Measurements from ENCODE around the gene UQCC2.
A peak's percentile ranks its signal among the peaks of the same experiment; 100 is the strongest.

The UQCC2 gene

DNA sequence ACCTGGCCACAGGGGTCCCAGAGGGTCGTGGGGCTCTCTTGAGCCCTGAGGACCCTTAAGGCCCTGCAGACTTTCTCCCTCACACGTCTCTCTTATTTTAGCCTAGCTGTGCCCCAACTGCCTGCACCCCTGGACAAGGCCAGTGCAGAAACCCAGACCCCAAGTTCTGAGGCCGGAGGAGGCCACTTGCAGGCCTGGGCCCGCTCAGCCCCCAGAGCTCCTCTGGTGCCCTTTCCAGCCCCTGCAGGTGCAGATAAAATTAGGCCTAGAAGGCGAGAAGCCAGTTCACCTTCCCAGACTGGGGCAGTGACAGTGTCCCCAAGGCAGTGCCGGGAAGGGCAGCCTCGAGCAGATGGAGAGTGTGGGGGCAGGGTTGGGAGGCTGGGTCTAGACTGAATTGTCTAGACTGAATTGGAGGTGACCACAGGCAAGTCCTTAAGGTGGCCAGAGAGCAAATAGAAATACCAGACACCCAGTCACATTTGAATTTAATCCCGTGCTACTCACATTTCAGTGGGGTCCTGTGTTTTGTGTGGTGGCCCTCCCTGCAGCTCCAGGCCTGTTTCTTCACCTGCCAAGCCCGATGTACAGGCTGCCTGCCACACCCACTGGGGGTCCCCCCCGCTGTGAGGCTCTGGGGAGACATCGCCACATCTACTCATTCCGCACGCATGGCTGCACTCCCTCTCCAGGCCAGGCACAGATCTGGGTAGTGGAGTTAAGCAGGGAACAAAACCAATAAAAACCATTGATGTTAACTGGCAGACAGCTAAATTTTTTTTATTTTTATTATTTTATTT lies 43.8 kb upstream of the UQCC2 start:
- TF ChIP-seq, protein P1, sequence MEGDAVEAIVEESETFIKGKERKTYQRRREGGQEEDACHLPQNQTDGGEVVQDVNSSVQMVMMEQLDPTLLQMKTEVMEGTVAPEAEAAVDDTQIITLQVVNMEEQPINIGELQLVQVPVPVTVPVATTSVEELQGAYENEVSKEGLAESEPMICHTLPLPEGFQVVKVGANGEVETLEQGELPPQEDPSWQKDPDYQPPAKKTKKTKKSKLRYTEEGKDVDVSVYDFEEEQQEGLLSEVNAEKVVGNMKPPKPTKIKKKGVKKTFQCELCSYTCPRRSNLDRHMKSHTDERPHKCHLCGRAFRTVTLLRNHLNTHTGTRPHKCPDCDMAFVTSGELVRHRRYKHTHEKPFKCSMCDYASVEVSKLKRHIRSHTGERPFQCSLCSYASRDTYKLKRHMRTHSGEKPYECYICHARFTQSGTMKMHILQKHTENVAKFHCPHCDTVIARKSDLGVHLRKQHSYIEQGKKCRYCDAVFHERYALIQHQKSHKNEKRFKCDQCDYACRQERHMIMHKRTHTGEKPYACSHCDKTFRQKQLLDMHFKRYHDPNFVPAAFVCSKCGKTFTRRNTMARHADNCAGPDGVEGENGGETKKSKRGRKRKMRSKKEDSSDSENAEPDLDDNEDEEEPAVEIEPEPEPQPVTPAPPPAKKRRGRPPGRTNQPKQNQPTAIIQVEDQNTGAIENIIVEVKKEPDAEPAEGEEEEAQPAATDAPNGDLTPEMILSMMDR (conservative IDR thresholded peaks at IDR 0.05; ENCODE audit: low read length), result no peak
- no peak for DNase-seq (ENCODE audit: low read depth)
- H3K4me3 ChIP-seq (ENCODE audit: low read length), result no peak overlapping the region

DNA sequence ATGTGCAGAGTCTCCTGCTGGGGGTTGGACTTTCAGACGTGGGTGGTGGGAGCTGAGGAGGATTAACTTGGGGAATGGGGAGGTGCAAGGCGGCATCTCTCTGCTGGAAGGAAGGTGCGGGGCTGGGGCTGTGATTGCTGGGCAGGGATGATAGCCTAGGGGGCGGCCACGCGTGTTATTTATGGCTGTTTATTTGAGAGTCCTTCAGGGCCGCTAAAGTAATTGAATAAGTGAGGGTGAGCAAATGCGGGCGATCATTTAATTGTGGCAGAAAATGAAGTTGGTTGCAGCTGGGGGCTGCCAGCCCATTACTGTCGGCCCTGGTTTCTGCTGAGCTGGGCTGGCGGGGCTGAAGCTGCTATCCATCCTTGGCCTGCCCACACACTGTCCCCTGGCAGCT lies 42.7 kb upstream of the UQCC2 start:
- no peak for DNase-seq (ENCODE audit: low read depth)
- H3K4me3 ChIP-seq (ENCODE audit: low read length), result no peak overlapping the region
- TF ChIP-seq, protein P1 (conservative IDR thresholded peaks at IDR 0.05; ENCODE audit: low read length), result no peak

DNA sequence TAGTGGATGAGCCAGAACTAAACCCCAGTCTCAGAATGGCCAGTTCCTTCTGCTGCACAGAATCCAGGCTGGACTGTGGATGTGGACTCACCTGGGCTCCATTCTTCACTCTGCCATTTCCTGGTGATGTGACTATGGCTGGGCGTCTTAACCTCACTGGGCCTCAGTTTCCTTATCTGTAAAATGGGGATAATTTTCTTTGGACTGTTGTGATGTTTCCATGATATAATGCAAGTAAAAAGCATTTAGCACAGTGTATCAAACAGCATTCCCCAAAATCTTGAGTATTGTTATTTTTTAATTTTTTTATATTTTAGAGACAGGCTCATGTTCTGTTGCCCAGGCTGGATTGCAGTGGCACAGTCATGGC lies 41.1 kb upstream of the UQCC2 start:
- TF ChIP-seq, protein P1 (conservative IDR thresholded peaks at IDR 0.05; ENCODE audit: low read length), result no peak
- H3K4me3 ChIP-seq (ENCODE audit: low read length), result no peak overlapping the region
- DNase-seq (ENCODE audit: low read depth), result no peak

DNA sequence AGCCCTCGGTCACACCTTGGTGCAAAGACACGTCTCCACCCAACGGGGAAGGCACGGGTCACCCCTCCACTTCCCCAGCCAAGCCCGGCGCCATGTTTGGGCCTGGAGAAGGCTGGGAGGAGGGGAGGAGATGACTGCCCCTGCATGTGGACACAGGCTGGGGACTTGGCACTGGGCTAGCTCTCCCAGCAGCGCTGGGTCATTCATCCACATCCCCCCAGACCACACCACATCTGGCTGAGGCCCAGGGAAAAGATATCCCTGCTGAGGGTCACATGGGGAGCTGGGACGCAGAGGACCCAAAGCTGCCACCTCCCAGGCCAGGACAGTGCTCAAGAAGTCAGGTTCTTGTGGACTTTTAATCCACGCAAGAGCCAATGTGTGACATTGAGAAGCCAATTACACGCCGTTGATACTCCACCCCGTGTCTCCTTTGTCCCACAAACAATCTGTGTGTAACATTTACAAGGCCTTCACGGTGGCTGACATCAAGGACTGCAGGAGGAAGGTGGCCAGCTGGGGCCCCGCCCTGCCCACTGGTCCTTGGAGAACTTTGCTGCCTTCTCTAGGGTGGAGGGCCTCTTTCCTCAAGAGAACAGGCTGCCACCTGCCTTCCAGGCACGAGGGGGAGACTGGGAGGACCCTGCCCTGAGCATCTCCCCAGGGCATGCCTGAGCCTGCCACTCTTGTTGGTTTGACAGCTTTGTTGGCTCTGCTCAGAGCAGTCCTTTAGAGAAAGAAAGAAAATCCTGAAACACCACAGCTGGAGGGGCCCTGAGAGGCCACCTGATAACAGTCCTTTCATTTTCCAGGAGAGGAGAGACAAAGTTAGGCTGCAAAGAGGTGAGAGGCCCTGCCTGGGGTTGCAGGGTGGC lies 40.5 kb upstream of the UQCC2 start:
- TF ChIP-seq, protein P1 (conservative IDR thresholded peaks at IDR 0.05; ENCODE audit: low read length), result no peak
- no peak overlapping the region for H3K4me3 ChIP-seq (ENCODE audit: low read length)

DNA sequence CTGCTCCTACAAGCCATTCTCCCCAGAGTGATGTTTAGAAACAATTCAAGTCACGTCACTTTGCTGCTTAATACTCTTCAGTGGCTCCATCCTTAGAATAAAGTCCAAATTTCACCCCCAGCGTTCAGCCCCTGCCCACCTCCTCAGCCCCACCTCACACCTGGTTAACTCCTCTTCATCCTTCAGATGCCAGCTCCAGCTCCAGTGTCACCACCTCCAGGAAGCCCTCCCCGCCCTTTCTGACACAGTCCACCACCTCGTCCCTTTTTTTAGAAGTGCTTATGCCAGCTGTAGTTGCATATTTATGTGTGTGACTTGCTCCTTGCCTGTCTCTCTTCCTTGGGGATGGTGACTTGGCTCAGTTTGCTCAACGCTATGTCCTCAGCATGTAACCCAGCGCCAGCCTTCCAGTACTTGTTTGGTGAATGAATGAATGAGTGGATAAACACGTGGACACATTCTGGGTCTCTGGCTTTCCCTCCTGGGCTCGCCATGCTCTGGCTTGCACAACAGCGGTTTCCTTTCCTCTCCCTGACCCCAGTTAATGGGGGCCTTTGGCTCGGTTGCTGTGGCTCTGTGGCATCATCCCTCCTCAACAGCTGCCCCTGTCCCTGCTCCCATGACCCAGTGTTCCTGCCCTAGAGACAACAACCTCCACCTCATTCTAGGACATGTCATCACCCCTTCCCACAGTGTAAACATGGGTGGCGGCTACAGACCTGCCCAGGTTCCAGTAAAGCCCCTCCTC lies 38.9 kb upstream of the UQCC2 start:
- H3K4me3 ChIP-seq (ENCODE audit: low read length), result no peak overlapping the region
- TF ChIP-seq, protein P1 (conservative IDR thresholded peaks at IDR 0.05; ENCODE audit: low read length), result no peak
- peak; percentile 46 for DNase-seq (ENCODE audit: low read depth)

More for the DNA sequence above, 40.5 kb upstream of the UQCC2 start:
- no peak for DNase-seq (ENCODE audit: low read depth)

DNA sequence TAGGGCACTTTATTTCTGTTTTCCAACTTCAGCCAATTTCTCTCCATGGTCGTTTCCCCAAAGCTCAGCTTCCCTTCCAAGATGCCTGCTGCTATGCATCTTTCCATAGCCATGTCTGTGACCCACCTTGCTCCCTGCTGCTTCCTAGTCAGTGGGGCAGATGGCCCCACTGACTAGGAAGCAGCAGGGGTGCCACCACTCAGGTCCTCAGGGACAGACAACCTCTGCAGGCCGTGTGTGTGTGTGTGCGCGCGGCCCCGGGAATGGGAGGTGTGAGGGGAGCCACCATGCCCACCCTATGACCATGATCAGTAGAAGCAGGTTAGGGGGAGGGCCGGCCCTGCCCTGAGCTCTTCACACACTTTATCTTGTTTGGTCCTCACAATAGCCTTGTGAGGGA lies 37.9 kb upstream of the UQCC2 start:
- no peak overlapping the region for H3K4me3 ChIP-seq (ENCODE audit: low read length)
- TF ChIP-seq, protein P1 (conservative IDR thresholded peaks at IDR 0.05; ENCODE audit: low read length), result no peak
- no peak for DNase-seq (ENCODE audit: low read depth)
